T-helper 2 cell treated with Interferon-gamma antibody and Interleukin-4, amounts not matched to agents 5 μg/mL and 100 μg/mL, for 36 hours (primary cell): Measurements from ENCODE around the gene ADAT3.
A peak's percentile ranks its signal among the peaks of the same experiment; 100 is the strongest.
"Not testable (repeated sequence)": the region's sequence is repeated elsewhere in the genome, so short reads cannot be mapped to it uniquely, and the experiment has no call there.

Source experiments
- DNase-seq: peaks from one replicate; pipeline ENCODE4 v3.0.0; 2021; ENCODE audit warnings: low spot score
- H3K27ac Mint-ChIP-seq: one replicate; pipeline ENCODE4 v1.8.0; 2021; ENCODE audit warnings: mild to moderate bottlenecking, mixed read lengths
- H3K27me3 Mint-ChIP-seq: one replicate; pipeline ENCODE4 v1.8.0; 2021; ENCODE audit warnings: low read depth, mixed read lengths
- H3K36me3 Mint-ChIP-seq: one replicate; pipeline ENCODE4 v1.8.0; 2021; ENCODE audit warnings: low read depth, mixed read lengths
- H3K4me1 Mint-ChIP-seq: one replicate; pipeline ENCODE4 v1.8.0; 2021; ENCODE audit warnings: low read depth, mixed read lengths
- H3K4me3 Mint-ChIP-seq: one replicate; pipeline ENCODE4 v1.8.0; 2022; ENCODE audit warnings: mild to moderate bottlenecking, moderate library complexity, mixed read lengths
- H3K9me3 Mint-ChIP-seq: one replicate; pipeline ENCODE4 v1.8.0; 2021; ENCODE audit warnings: mixed read lengths

The ADAT3 gene

DNA sequence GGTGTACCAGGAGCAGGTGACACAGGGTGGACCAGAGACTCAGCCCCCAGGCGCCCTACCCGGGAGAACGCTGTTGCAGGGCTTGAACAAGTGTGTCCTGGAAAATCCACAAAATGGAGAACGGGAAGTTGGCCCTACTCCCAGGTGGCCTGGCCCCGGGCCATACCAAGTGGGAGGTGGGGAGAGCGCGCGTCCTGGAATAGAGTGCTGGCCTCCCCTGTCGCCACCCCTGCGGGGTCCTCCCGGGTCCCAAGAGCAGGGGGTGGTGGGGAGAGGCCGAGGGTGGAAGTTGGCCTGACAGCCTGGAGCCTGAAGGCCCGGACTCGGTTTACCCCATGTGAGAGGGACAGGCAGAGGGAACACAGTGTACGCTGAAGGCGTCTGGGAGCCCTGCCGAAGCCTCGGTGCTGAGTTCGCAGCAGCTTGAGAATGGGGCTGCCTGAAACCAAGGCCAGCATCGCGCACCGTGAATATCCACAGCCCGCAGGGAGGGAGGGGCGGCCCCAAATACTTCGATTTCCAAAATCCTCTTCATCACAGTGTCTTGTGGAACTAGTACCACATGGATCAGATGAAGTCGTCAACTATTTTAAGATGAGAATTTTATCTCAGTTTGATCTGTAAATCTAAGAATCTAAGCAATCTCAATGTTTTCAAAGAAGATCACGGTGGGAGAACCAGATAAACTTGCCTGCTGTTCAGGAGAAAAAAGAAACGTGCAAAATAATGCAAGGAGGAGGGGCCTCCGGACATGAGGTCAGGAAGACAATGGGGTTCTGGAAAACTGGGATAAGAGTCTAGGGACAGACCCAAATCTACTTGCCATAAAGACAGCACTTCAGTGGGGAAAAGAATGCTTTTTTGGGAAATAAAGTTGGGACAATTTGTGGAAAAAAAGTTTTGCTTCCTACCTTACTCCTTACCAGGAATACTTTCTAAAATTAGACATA lies 31.4 kb upstream of the ADAT3 start:
- H3K27ac Mint-ChIP-seq, result peak overlapping the region; percentile 91
- H3K4me1 Mint-ChIP-seq, result peaks cover 16% of the 10 kb centered on the region
- H3K9me3 Mint-ChIP-seq, result no peaks in the 10 kb centered on the region
- H3K36me3 Mint-ChIP-seq, result peaks cover 20% of the 10 kb centered on the region
- H3K27me3 Mint-ChIP-seq, result no peaks in the 10 kb centered on the region
- no peak for DNase-seq
- H3K4me3 Mint-ChIP-seq, result peak overlapping the region; percentile 91

DNA sequence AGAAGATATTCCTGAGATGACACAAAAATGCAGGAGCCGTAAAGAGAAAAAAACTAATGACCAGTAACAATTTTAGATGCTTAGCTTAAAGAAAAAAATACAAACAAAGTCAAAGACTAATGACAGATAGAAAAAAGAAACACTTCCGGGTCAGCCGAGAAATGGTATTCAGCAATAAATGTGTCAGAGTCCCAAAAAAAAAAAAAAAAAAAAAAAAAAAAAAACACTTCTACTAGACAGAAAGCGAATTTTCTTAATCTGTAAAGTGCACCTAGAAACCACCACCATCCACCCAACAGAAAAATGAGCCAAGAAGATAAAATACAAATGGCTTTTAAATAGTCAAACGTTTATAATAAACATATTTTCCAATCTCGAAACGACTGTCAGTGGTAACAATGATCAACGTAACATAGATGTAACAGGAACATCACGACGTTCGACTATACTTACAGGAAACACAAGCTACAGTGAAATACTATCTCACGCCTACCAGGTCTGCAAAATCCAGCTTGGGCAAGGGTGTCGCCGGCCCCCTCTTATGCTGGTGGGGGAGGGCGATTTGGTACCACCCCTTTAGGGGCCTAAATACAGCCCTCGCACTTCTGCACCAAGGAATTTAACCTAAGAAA lies 30.5 kb upstream of the ADAT3 start:
- Mint-ChIP-seq H3K27me3 (no peaks in the 10 kb centered on the region), H3K9me3 (no peaks in the 10 kb centered on the region), H3K4me1 (peaks cover 12% of the 10 kb centered on the region), H3K27ac (peak overlapping the region; percentile 91), H3K36me3 (peaks cover 19% of the 10 kb centered on the region), H3K4me3 (peak overlapping the region; percentile 91)
- no peak for DNase-seq

DNA sequence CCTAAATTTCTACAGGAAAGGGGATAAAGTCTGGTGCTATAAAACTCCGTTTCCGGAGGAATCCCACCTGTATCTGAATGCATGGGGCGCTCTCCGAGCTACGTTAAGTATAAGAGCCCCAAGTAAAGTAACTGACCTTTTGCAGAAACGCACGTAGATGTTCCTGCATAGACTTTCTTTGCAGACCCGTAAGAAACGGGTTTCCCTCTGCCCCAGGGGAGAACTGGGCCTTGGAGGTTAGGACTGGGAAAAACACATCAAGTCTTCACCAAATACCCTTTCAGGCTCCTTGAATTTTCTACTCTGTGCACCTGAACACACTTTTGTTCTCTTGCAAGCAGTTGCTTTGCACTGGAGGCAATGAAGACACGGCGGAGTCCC lies 29.9 kb upstream of the ADAT3 start:
- not testable (repeated sequence) for DNase-seq, H3K27me3 Mint-ChIP-seq, H3K9me3 Mint-ChIP-seq
- Mint-ChIP-seq H3K36me3 (peaks cover 18% of the 10 kb centered on the region), H3K27ac (peak overlapping the region; percentile 91), H3K4me1 (peaks cover 12% of the 10 kb centered on the region), H3K4me3 (peak overlapping the region; percentile 91)

DNA sequence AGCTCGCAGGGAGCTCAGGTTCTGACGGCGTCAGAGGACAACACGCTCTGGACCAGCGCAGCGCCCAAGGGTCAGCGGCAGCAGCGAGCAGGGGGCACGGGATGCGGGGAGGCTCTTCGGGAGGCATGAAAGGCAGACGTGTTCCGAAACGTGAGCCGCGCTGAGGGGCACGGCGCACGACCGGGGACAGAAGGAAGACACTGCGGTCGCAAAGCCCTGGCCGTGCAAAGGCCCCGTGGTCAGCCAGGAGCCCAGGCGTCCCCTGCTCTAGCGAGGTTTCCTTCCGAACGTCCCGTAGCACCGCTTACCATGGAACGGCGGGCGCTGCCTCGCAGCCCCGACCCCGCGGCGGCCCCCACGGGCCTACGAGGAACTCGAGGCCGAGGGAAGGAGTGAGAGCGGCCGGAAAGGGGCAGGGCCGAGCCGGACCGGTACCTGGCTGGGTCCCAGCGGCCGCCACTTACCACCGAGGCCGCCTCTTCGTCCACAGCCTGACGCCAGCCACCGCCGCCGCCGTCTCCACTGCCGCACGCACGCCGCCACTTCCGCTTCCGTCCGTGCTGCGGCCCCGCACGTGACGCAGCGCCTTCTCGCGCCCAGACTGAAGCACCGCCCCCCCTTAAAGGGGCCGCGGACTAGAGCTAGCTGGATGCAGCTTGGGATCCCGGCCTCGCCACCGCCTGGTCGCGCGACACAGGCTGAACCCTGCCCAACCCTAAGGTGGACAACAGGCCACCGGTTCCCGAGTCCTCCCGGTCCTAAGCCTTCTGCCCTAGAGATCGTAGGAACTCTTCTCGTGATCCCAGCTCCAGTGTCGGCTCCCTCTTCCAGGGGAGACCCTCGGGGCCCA lies 29.3 kb upstream of the ADAT3 start:
- Mint-ChIP-seq H3K27ac (peak overlapping the region; percentile 91), H3K27me3 (no peaks in the 10 kb centered on the region), H3K9me3 (no peaks in the 10 kb centered on the region), H3K4me1 (peaks cover 12% of the 10 kb centered on the region), H3K4me3 (peak overlapping the region; percentile 91), H3K36me3 (peaks cover 19% of the 10 kb centered on the region)
- peak; percentile 92 for DNase-seq

DNA sequence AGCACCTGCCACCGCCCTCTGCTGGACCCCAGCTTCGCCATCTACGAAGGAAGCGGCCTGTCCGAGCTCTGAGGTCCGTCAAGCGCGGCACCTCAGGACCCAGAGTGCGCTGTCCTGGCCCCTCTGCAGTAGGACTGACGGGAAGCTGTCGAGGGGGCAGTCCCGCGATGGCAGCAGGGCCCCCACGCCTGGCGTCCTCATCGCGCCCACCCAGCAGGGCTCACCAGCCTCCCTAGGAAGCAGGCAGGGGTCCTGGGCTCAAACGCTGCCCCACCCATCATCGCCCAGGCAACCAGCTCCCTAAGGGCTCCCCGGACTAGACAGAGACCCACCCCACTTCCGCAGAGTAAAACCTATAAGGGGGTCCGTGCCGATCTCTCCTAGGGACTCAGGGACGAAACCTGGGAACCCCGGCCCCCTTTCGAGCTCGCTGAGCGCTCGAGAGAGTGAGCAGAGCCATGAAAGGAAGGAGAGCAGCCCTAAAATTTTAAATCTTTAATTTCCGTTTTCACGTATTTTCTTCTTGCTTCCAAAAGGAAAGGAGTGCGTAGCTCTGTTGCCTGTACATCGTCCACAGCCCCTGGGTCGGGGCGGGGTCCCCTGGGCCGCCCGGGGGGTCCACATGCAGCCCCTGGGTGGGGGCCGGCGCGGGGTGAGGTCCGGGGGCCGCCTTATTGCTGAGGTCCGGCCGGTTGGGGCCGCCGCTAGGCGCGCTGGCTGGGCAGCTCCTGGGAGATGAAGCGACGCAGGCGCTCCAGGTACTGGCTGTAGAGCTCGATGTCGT lies 28.5 kb upstream of the ADAT3 start:
- DNase-seq, H3K9me3 Mint-ChIP-seq, H3K27me3 Mint-ChIP-seq: not testable (repeated sequence)
- H3K27ac Mint-ChIP-seq, result peak overlapping the region; percentile 89
- H3K4me3 Mint-ChIP-seq, result peak overlapping the region; percentile 91
- peaks cover 19% of the 10 kb centered on the region for H3K36me3 Mint-ChIP-seq
- H3K4me1 Mint-ChIP-seq, result peaks cover 12% of the 10 kb centered on the region

DNA sequence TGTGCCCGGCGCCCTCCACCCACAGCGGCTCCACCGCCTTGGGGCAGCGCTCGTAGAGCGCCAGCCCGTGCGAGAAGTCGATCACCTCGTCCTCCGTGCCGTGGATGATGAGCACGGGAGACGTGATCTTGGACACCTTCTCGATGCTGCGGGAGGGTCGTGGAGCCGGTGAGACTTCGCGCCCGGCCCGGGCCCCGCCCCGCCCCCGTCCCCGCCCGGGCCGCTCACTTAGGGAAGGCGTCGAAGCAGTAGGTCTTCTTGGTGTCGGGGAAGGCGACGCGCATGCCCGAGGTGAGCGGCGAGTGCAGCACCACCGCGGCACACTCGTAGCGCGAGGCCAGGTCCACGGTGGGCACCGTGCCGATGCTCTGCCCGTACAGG lies 27.9 kb upstream of the ADAT3 start:
- not testable (repeated sequence) for H3K4me3 Mint-ChIP-seq
- Mint-ChIP-seq H3K4me1 (peaks cover 16% of the 10 kb centered on the region), H3K36me3 (peaks cover 19% of the 10 kb centered on the region)

DNA sequence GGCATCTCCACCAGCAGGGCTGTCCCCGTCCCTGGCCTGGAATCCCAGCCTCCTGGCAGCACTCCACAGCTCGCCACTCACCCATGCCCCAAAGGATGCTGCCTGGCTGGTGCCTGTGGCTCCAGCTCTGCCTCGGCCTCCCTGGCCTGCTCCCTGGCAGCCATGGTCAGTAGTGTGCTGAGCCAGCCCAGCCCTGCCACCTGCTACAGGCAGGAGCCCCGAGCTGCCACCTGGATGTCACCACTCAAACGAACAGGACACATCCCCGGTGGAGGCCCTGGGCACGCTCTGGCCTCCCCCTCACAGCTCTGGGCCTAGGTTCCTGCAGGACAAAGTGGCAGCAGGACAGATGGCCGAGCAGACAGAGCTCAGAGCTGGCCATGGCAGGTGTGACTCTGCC lies 26.6 kb upstream of the ADAT3 start:
- H3K36me3 Mint-ChIP-seq, result peaks cover 29% of the 10 kb centered on the region
- not testable (repeated sequence) for DNase-seq, H3K27ac Mint-ChIP-seq, H3K9me3 Mint-ChIP-seq, H3K4me3 Mint-ChIP-seq, H3K27me3 Mint-ChIP-seq
- H3K4me1 Mint-ChIP-seq, result peaks cover 29% of the 10 kb centered on the region

More for the DNA sequence above, 27.9 kb upstream of the ADAT3 start:
- H3K27ac Mint-ChIP-seq, H3K27me3 Mint-ChIP-seq, H3K9me3 Mint-ChIP-seq, DNase-seq: not testable (repeated sequence)

DNA sequence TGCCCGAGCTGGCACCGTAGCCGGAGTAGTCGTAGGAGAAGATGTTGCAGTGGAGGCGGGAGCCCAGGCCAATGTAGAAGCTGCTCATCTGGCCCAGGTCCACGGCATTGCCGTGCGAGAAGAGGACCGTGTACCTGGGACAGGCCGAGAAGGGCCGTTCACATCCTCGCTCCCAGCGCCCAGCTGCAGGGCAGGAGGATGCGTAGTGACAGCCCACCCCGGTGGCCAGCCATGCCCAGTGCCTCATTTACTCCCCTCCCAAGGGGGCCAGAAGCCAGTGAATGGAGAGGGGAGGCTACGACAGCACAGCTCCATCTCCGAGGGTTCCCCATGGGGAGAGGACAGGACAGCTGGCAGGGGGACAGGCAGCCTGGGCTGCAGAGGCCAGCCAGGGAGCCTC lies 25.2 kb upstream of the ADAT3 start:
- H3K4me1 Mint-ChIP-seq, result peaks cover 27% of the 10 kb centered on the region
- not testable (repeated sequence) for H3K4me3 Mint-ChIP-seq, H3K27ac Mint-ChIP-seq, H3K27me3 Mint-ChIP-seq, DNase-seq, H3K9me3 Mint-ChIP-seq
- H3K36me3 Mint-ChIP-seq, result peaks cover 27% of the 10 kb centered on the region

DNA sequence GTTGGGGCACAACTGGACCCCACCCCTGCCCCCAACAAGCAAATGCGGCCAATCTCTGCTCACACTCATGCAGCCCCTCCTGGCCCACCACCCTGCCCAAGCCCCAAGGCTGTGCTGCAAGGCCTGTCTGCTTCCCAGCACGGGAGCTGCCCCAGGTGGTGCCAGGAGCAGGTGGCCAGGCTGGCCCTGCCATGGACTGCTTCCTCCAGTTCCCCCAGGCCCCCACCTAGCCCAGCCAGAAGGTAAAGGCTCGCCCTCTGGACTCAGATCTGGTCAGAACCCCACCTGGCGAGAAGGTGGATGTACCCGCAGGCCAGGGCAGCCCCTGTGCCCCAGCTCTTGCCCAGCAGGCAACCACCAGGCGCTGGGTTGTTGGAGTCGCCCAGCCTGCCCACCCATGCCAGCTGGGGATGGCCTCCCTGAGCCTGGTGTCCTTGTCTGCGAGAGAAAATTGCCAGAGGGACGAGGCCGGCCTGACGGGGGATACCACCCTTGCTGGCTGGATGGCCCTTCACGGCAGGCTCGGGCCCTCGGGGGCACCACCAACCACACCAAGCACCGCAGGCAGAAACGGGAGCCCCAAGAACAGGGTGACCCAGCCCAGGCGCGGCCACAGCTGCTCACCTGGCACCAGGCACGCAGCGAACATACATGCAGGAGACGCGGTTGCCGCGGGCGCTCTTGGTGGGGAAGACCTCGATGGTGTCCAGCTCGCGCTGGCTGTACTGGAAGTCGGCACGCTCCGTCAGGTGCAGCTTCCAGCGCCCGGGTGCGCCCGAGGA lies 24.4 kb upstream of the ADAT3 start:
- DNase-seq, result no peak
- peak overlapping the region; percentile 31 for H3K27ac Mint-ChIP-seq
- peaks cover 26% of the 10 kb centered on the region for H3K4me1 Mint-ChIP-seq
- H3K27me3 Mint-ChIP-seq, result no peaks in the 10 kb centered on the region
- peaks cover 26% of the 10 kb centered on the region for H3K36me3 Mint-ChIP-seq
- H3K9me3 Mint-ChIP-seq, result no peaks in the 10 kb centered on the region
- peak overlapping the region; percentile 51 for H3K4me3 Mint-ChIP-seq

DNA sequence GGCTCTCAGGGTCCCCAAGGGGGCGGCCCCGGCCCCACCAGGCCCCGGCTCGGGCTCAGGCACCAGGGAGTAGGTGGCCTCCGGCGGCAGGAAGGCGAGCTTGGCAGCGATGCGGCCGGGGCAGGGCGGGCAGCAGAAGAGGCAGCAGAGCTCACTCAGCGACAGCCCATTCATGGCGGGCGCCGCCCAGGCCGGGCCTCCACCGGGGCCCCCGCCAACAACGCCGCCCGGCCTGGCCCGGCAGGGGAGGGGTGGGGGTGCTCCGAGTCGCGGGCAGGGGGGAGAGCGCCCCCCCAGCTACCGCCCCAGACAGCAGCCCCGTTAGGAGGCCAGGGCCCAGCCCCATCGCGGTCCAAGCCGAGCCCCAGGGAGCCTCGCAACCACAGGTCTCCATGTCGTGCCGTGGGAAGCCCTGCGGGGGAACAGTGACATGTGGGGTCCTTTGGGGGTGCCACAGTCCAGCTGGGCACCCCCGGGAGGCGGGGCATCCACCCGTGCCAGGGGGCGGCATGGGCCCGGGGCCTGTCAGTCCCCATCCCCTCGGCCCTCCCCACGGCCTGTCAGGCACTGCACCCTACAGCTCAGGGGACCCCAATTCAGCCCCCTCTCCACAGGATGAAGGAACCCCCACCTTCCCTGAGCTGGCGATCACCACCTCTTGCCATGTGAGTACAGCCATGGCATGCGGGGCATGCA lies 23.7 kb upstream of the ADAT3 start:
- H3K36me3 Mint-ChIP-seq, result peaks cover 26% of the 10 kb centered on the region
- not testable (repeated sequence) for DNase-seq, H3K9me3 Mint-ChIP-seq, H3K27me3 Mint-ChIP-seq
- peak overlapping the region; percentile 98 for H3K4me3 Mint-ChIP-seq
- peaks cover 26% of the 10 kb centered on the region for H3K4me1 Mint-ChIP-seq
- peak overlapping the region; percentile 98 for H3K27ac Mint-ChIP-seq

DNA sequence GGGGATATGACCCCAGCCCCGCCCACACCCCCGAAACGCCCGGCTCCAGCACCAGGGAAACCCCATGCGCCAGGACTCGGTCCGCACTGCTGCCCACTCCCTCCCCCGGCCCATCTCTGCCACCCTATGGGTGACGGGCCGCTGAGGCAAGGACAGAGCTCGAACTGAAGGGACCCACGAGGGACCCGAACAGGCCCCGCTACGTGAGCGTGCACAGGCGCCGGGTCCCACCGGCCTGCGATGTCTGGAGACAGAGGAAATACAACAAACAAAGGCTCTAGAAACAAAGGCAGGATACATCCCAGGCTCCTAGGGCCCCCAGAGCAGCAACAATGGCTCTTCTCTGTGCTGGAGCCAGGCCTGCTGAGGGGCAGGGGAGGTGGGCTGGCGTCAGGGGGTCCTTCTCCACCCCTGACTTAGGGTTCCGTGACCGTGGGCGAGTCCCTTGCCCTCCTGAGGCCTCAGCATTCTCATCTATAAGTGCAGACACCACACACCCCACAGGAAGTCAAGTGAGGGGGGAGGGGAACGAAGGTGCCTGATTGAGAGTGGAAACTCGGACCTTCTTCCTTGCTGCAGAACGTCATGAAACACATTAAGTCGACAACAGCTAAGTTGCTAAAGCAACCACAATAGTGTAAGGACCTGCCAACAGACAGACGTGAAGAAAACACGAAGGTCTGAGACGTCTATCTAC lies 23.0 kb upstream of the ADAT3 start:
- Mint-ChIP-seq H3K27me3 (no peaks in the 10 kb centered on the region), H3K4me3 (peak overlapping the region; percentile 98), H3K4me1 (peaks cover 26% of the 10 kb centered on the region), H3K27ac (peak overlapping the region; percentile 98), H3K36me3 (peaks cover 26% of the 10 kb centered on the region), H3K9me3 (no peaks in the 10 kb centered on the region)
- peak; percentile 75 for DNase-seq
